IMR-90 (cell line): ENCODE data around the gene CDADC1.
"Not testable (repeated sequence)": the region's sequence is repeated elsewhere in the genome, so short reads cannot be mapped to it uniquely, and the experiment has no call there.

Experiments used
- BHLHE40 ChIP-seq: fragments of 150-350 bp; IDR thresholded peaks from 2 replicates; pipeline ENCODE4 v1.6.1; 2016; ENCODE audit warnings: mild to moderate bottlenecking, low read depth, low read length
- CEBPB ChIP-seq: IDR thresholded peaks from 2 replicates; pipeline ENCODE4 v1.6.1; 2012; ENCODE audit warnings: low read depth, low read length, improper control_type of control experiment
- CHD1 ChIP-seq: IDR thresholded peaks from 2 replicates; pipeline ENCODE4 v1.6.1; 2012; ENCODE audit warnings: low read depth, low read length, improper control_type of control experiment
- CTCF ChIP-seq: conservative IDR thresholded peaks from 2 replicates; pipeline ENCODE4 v1.5.1; 2012; ENCODE audit warnings: mild to moderate bottlenecking, low read depth, low read length, improper control_type of control experiment
- FOS ChIP-seq: fragments of 150-350 bp; IDR thresholded peaks from 2 replicates; pipeline ENCODE4 v1.6.1; 2016; ENCODE audit warnings: low read depth, low read length
- MAFK ChIP-seq: IDR thresholded peaks from 2 replicates; pipeline ENCODE4 v1.6.1; 2012; ENCODE audit warnings: low read depth, low read length, improper control_type of control experiment
- MAZ ChIP-seq: IDR thresholded peaks from 2 replicates; pipeline ENCODE4 v1.6.1; 2012; ENCODE audit warnings: low read depth, mild to moderate bottlenecking, low read length, improper control_type of control experiment, moderate library complexity, borderline replicate concordance
- MXI1 ChIP-seq: IDR thresholded peaks from 2 replicates; pipeline ENCODE4 v1.6.1; 2012; ENCODE audit warnings: low read depth, mild to moderate bottlenecking, low read length, moderate library complexity, borderline replicate concordance
- NFE2L2 ChIP-seq: fragments of 150-350 bp; IDR thresholded peaks from 2 replicates; pipeline ENCODE4 v1.6.1; 2016; ENCODE audit warnings: low read depth, mild to moderate bottlenecking, low read length
- POLR2A ChIP-seq: IDR thresholded peaks from 2 replicates; pipeline ENCODE4 v1.6.1; 2012; ENCODE audit warnings: mild to moderate bottlenecking, low read depth, low read length
- RAD21 ChIP-seq: IDR thresholded peaks from 2 replicates; pipeline ENCODE4 v1.6.1; 2012; ENCODE audit warnings: low read length, improper control_type of control experiment
- RCOR1 ChIP-seq: IDR thresholded peaks from 2 replicates; pipeline ENCODE4 v1.6.1; 2012; ENCODE audit warnings: mild to moderate bottlenecking, low read length, improper control_type of control experiment; ENCODE audit not compliant: insufficient replicate concordance
- RFX5 ChIP-seq: IDR thresholded peaks from 2 replicates; pipeline ENCODE4 v1.8.0; 2012; ENCODE audit warnings: low read depth, mild to moderate bottlenecking, low read length, moderate library complexity
- SMC3 ChIP-seq: fragments of 150-350 bp; IDR thresholded peaks from 2 replicates; pipeline ENCODE4 v1.6.1; 2016; ENCODE audit warnings: low read depth, mild to moderate bottlenecking, antibody characterized with exemption, low read length, moderate library complexity

- not testable (repeated sequence) for TF ChIP-seq SMC3, MAZ, CTCF, CHD1, POLR2A, FOS, RFX5, NFE2L2, RAD21, RCOR1, BHLHE40, MAFK, CEBPB, MXI1
Measured at GRCh38 chr13:49294723-49295122, 47.0 kb downstream of the CDADC1 start.
